GM12878 (cell line): ENCODE data around the gene YTHDF1. TPM values are rescaled to one million over a fixed set of nuclear protein-coding genes. Genes with fewer than 3 reads are reported as not detected.

ENCODE experiments used
- ATAC-seq: fragments of 200-7000 bp; cut with Tn5 transposase; 3 replicates; pipeline ENCODE4 v1.9.1; 2020; ENCODE audit warnings: mild to moderate bottlenecking, moderate library complexity
- BruUV-seq: library from RNA; stranded (reverse); fragments of 400-500 nt; replicated peaks from 2 replicates; lab custom pipeline; 2021; lab: Mats Ljungman, UMichigan
- CTCF ChIA-PET: fragments of 300-600 bp; sonication (Branson Sonifier 250); formaldehyde crosslinking; extraction: SDS; loops from one replicate; lab custom pipeline; 2021; ENCODE audit warnings: inconsistent platforms; lab: Yijun Ruan, JAX
- POLR2A ChIA-PET: fragments of 350-600 bp; formaldehyde crosslinking; extraction: SDS; loops from one replicate; lab custom pipeline; 2021; ENCODE audit warnings: inconsistent platforms; lab: Charles Lee
- RAD21 ChIA-PET: fragments of 300-600 bp; sonication (Branson Sonifier 250); formaldehyde crosslinking; loops from one replicate; lab custom pipeline; 2023; ENCODE audit warnings: antibody characterized with exemption; ENCODE audit not compliant: unreplicated experiment; lab: Charles Lee
- SMC1A ChIA-PET: fragments of 300-600 bp; sonication (Branson Sonifier 250); formaldehyde crosslinking; loops from one replicate; lab custom pipeline; 2023; ENCODE audit not compliant: unreplicated experiment, uncharacterized antibody; lab: Charles Lee
- DNase-seq: peaks from one replicate; pipeline ENCODE4 v3.0.0-alpha.2; 2011; ENCODE audit warnings: low read depth, low spot score
- FAIRE-seq: peaks from 3 replicates; lab custom pipeline; 2011; peaks lifted over from hg19 to GRCh38; lab: Jason Lieb, UNC
- H2AFZ ChIP-seq: 2 replicates; pipeline ENCODE4 v1.6.0; 2011; ENCODE audit warnings: low read depth, low read length, control low read depth; ENCODE audit not compliant: control insufficient read depth
- H3K27ac ChIP-seq: 2 replicates; pipeline ENCODE4 v1.5.1; 2011; ENCODE audit warnings: control low read depth; ENCODE audit not compliant: control insufficient read depth, insufficient read depth
- H3K27me3 ChIP-seq, 2 experiments: replicated peaks in 1 of 2; 2 replicates each; pipeline versions ENCODE4 v1.6.0 to v1.6.1; 2011; ENCODE audit warnings: low read length in 1 of 2; ENCODE audit not compliant: control insufficient read depth in 2 of 2, insufficient read depth in 2 of 2
- H3K36me3 ChIP-seq, 2 experiments: 2 replicates each; pipeline ENCODE4 v1.5.1; 2011; ENCODE audit warnings: low read length in 1 of 2; ENCODE audit not compliant: control insufficient read depth in 2 of 2, insufficient read depth in 2 of 2
- H3K4me1 ChIP-seq: 2 replicates; pipeline ENCODE4 v1.6.1; 2011; ENCODE audit warnings: mild to moderate bottlenecking, low read length, moderate library complexity, mixed read lengths; ENCODE audit not compliant: control insufficient read depth, insufficient read depth
- H3K4me2 ChIP-seq: 2 replicates; pipeline ENCODE4 v1.6.0; 2011; ENCODE audit warnings: control low read depth; ENCODE audit not compliant: control insufficient read depth, insufficient read depth
- H3K4me3 ChIP-seq: fragments of 200-600 bp; sonication (generic); 2 replicates; pipeline ENCODE4 v1.5.1; 2016
- H3K79me2 ChIP-seq: 2 replicates; pipeline ENCODE4 v1.6.0; 2011; ENCODE audit warnings: low read length; ENCODE audit not compliant: control insufficient read depth, insufficient read depth
- H3K9ac ChIP-seq: 2 replicates; pipeline ENCODE4 v1.8.0; 2011; ENCODE audit warnings: low read length, control low read depth, mixed read lengths; ENCODE audit not compliant: control insufficient read depth, insufficient read depth
- H3K9me3 ChIP-seq: replicated peaks from 3 replicates; pipeline ENCODE4 v1.5.1; 2011; ENCODE audit warnings: mild to moderate bottlenecking, low read length; ENCODE audit not compliant: control insufficient read depth, insufficient read depth
- H4K20me1 ChIP-seq: 2 replicates; pipeline ENCODE4 v1.6.0; 2011; ENCODE audit not compliant: control insufficient read depth, insufficient read depth
- BCLAF1 ChIP-seq: fragments of 450-650 bp; IDR thresholded peaks from 2 replicates; pipeline ENCODE4 v1.6.1; 2017; ENCODE audit warnings: antibody characterized with exemption, mild to moderate bottlenecking, moderate library complexity
- CBFB ChIP-seq: IDR thresholded peaks from 2 replicates; pipeline ENCODE4 v1.6.1; 2016; ENCODE audit warnings: antibody characterized with exemption, low read depth
- CEBPB ChIP-seq, 2 experiments: fragments of 150-350 bp in 1 of 2; IDR thresholded peaks; 2 replicates each; pipeline ENCODE4 v1.6.1; 2012 to 2014; ENCODE audit warnings: low read depth in 2 of 2, low read length in 2 of 2, borderline replicate concordance in 1 of 2, inconsistent platforms in 1 of 2
- NFXL1 ChIP-seq: fragments of 450-650 bp; IDR thresholded peaks from 2 replicates; pipeline ENCODE4 v1.6.1; 2017; ENCODE audit warnings: antibody characterized with exemption, mild to moderate bottlenecking, borderline replicate concordance
- RAD21 ChIP-seq: IDR thresholded peaks from 2 replicates; pipeline ENCODE4 v1.6.1; 2011; ENCODE audit warnings: mild to moderate bottlenecking, low read depth, low read length, moderate library complexity; ENCODE audit not compliant: insufficient read depth
- STAT1 ChIP-seq: fragments of 450-650 bp; conservative IDR thresholded peaks from 2 replicates; pipeline ENCODE4 v1.6.1; 2014; ENCODE audit warnings: antibody characterized with exemption, mild to moderate bottlenecking
- SUPT20H ChIP-seq: IDR thresholded peaks from 2 replicates; pipeline ENCODE4 v1.6.1; 2011; ENCODE audit warnings: low read depth, mild to moderate bottlenecking, low read length, moderate library complexity, borderline replicate concordance; ENCODE audit not compliant: control insufficient read depth
- TBL1XR1 ChIP-seq: IDR thresholded peaks from 2 replicates; pipeline ENCODE4 v1.6.1; 2012; ENCODE audit warnings: low read depth, low read length, improper control_type of control experiment
- WGBS: methylation state at CpG from one replicate; pipeline ENCODE4 v1.1.6; 2016; ENCODE audit warnings: low lambda C conversion rate; ENCODE audit not compliant: insufficient replicate concordance, insufficient coverage; ENCODE audit errors: missing lambda C conversion rate; 5-methylcytosine and 5-hydroxymethylcytosine counted together
- in situ Hi-C: fragments of 300-500 bp; cut with MboI; formaldehyde crosslinking; loops from 9 replicates; pipeline ENCODE4 v1.14.3; 2018; ENCODE audit warnings: mixed read lengths
- intact Hi-C: fragments of 100-400 bp; cut with micrococcal nuclease; formaldehyde crosslinking; loops from one replicate; pipeline ENCODE4 v1.14.2; 2022; ENCODE audit not compliant: unreplicated experiment
- polyA plus RNA-seq, 11 experiments: library from polyadenylated mRNA; depleted of rRNA in 4 of 11; unstranded in 6 of 11; stranded (reverse) in 5 of 11; fragments of >200 nt; fragmentation: Nextera tagmentation in 4 of 11; fragmentation: Illumina TruSeq in 1 of 11; extraction: Ambion mirVana in 4 of 11; extraction: Trizol in 1 of 11; gene quantifications; 1 replicate in 1 of 11; 2 replicates in 10 of 11; pipeline versions ENCODE4 v1.2.1 to v1.2.3, GENCODE V29; 2011 to 2016; ENCODE audit warnings: inconsistent platforms in 2 of 11, missing spikeins in 2 of 11, low read depth in 1 of 11
- total RNA-seq, 4 experiments: library from RNA; depleted of rRNA in 3 of 4; stranded (reverse); fragments of >200 nt in 3 of 4; fragmentation: Illumina TruSeq in 1 of 4; extraction: Trizol in 1 of 4; gene quantifications; 2 replicates each; pipeline versions ENCODE4 v1.2.1 to v1.2.3, GENCODE V29; 2013 to 2021
- TF ChIP-seq, protein P1 (sequence below), 3 experiments: IDR thresholded peaks in 2 of 3; conservative IDR thresholded peaks in 1 of 3; 2 replicates each; pipeline ENCODE4 v1.5.1; 2011; ENCODE audit warnings: low read depth in 3 of 3, low read length in 3 of 3, mild to moderate bottlenecking in 3 of 3, control low read depth in 2 of 3, moderate library complexity in 2 of 3, inconsistent platforms in 1 of 3, mixed read lengths in 1 of 3; ENCODE audit not compliant: control insufficient read depth in 2 of 3, insufficient read depth in 1 of 3; ENCODE audit errors: extremely low read depth in 1 of 3
- TF ChIP-seq, protein P2 (sequence below): fragments of 450-650 bp; IDR thresholded peaks from 2 replicates; pipeline ENCODE4 v1.6.1; 2016; ENCODE audit warnings: mild to moderate bottlenecking

Gene YTHDF1
- total and polyA plus RNA-seq, 10 of the 15 experiments (the other 5 are each of a cell fraction or from before 2014, with no cell fraction given) = 4.6 to 37.8 (median 20.5) TPM

DNA sequence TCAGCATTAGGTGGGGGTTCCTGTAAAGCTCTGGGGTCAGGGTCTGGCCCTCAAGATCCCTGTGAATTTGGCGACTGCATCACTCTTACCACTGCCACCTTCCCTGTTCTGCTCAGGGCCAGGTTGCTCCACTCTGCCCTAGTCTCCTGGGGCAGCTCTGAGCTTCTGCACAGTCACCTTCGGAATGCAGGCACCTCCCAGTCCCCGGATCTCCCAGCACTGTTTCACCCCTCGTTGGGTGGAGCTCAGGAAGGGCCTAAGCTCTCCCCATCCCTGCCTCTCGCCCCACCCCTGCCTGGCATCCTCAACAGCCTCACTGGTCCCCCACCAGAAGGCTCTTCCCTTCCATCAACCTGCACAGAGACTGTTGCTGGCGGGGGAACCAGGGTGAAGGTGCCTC is 46.2 kb downstream of the YTHDF1 start:
- H3K9me3 ChIP-seq = no peaks in the 10 kb centered on the region
- ChIA-PET RAD21 (no interaction called here), CTCF (no interaction called here), POLR2A (no interaction called here), SMC1A (no interaction called here)
- DNase-seq (no peak), ATAC-seq (no peak), FAIRE-seq (no peak)
- no TSS peak for BruUV-seq
- H3K27ac ChIP-seq = no peak overlapping the region
- TF ChIP-seq SUPT20H (no peak), RAD21 (no peak), NFXL1 (no peak)
- TF ChIP-seq, protein P1, sequence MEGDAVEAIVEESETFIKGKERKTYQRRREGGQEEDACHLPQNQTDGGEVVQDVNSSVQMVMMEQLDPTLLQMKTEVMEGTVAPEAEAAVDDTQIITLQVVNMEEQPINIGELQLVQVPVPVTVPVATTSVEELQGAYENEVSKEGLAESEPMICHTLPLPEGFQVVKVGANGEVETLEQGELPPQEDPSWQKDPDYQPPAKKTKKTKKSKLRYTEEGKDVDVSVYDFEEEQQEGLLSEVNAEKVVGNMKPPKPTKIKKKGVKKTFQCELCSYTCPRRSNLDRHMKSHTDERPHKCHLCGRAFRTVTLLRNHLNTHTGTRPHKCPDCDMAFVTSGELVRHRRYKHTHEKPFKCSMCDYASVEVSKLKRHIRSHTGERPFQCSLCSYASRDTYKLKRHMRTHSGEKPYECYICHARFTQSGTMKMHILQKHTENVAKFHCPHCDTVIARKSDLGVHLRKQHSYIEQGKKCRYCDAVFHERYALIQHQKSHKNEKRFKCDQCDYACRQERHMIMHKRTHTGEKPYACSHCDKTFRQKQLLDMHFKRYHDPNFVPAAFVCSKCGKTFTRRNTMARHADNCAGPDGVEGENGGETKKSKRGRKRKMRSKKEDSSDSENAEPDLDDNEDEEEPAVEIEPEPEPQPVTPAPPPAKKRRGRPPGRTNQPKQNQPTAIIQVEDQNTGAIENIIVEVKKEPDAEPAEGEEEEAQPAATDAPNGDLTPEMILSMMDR (IDR thresholded peaks at IDR 0.05 in 2 of 3, conservative IDR thresholded peaks at IDR 0.05 in 1 of 3; ENCODE audit: control insufficient read depth in 2 of 3, extremely low read depth in 1 of 3, insufficient read depth in 1 of 3, low read depth in 3 of 3, low read length in 3 of 3) = no peak
- no peak overlapping the region for H3K4me3 ChIP-seq
- no peaks in the 10 kb centered on the region for H3K79me2 ChIP-seq
- H3K4me2 ChIP-seq = no peak overlapping the region
- intact Hi-C loops (no loop called here), in situ Hi-C loops (no loop called here)
- H3K4me1 ChIP-seq = no peaks in the 10 kb centered on the region
- H2AFZ ChIP-seq = no peak overlapping the region
- 3% methylated on average over 6 of the region's 6 CpGs for WGBS
- no peaks in the 10 kb centered on the region for H3K36me3 ChIP-seq
- H4K20me1 ChIP-seq = no peaks in the 10 kb centered on the region
- peaks cover 6 to 8% of the 10 kb centered on the region in 2 experiments; a peak in 3 of 4 replicates for H3K27me3 ChIP-seq
- no peak overlapping the region for H3K9ac ChIP-seq

DNA sequence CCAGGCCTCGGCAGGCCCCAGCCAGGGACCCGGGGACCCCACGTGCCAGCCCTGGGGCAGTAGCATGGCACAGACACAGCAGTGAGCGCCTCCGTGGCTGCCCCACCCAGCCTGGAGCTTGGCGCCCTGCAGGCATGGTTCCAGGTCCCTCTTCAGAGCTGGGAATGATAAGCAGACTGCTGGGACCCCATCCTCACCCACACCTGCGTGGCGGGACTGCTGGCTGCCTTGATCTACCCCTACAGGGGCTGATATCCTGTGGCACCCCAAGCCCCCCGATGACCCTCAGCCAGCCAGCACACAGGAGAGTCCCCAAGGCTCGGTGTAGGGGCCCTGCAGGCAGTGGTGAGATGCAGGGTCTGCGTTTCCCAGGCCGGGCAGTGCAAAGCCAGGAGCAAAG is 47.1 kb downstream of the YTHDF1 start:
- Histone ChIP-seq H3K79me2 (no peaks in the 10 kb centered on the region), H3K27ac (no peak overlapping the region), H3K4me2 (no peak overlapping the region), H3K36me3 (no peaks in the 10 kb centered on the region), H3K9me3 (no peaks in the 10 kb centered on the region), H3K4me3 (no peak overlapping the region), H3K4me1 (no peaks in the 10 kb centered on the region), H2AFZ (no peak overlapping the region), H3K9ac (no peak overlapping the region), H3K27me3 (peaks cover 4% of the 10 kb centered on the region in 2 experiments; a peak in 3 of 4 replicates), H4K20me1 (no peaks in the 10 kb centered on the region)
- SMC1A ChIA-PET = no interaction called here
- ATAC-seq = no peak
- no peak for FAIRE-seq
- POLR2A ChIA-PET = no interaction called here
- BruUV-seq = no TSS peak
- RAD21 ChIA-PET = interaction anchor here (0.6 kb wide), 1 partner anchor 196 kb away, joined by 3 read pairs; no protein-coding TSS in a partner anchor
- CTCF ChIA-PET = no interaction called here
- in situ Hi-C loops = no loop called here
- DNase-seq = no peak
- 17% methylated on average over 12 of the region's 12 CpGs for WGBS
- intact Hi-C loops = no loop called here
- TF ChIP-seq TBL1XR1 = no peak
- no peak for TF ChIP-seq CEBPB (IDR thresholded peaks at IDR 0.05; ENCODE audit: borderline replicate concordance in 1 of 2, low read depth in 2 of 2, low read length in 2 of 2)
- no peak for TF ChIP-seq CBFB
- TF ChIP-seq STAT1 = no peak
- TF ChIP-seq, protein P2, sequence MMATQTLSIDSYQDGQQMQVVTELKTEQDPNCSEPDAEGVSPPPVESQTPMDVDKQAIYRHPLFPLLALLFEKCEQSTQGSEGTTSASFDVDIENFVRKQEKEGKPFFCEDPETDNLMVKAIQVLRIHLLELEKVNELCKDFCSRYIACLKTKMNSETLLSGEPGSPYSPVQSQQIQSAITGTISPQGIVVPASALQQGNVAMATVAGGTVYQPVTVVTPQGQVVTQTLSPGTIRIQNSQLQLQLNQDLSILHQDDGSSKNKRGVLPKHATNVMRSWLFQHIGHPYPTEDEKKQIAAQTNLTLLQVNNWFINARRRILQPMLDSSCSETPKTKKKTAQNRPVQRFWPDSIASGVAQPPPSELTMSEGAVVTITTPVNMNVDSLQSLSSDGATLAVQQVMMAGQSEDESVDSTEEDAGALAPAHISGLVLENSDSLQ = no peak
- no peak for TF ChIP-seq BCLAF1
